ENCODE results near the gene MAPKAP1.

GRCh38 chr9:125406810-125407087 lies 300.3 kb downstream of the MAPKAP1 start:
- TF ChIP-seq TAF1 (IDR thresholded peaks at IDR 0.05; ENCODE audit: borderline replicate concordance, insufficient read depth, low read length) (no peak), POLR2AphosphoS5 (IDR thresholded peaks at IDR 0.05; ENCODE audit: low read depth, low read length) (no peak)
